Inferior parietal cortex (tissue), 1 donor: ENCODE results near the gene BEST3.

Experiments used
- DNase-seq: peaks from one replicate; pipeline ENCODE4 v3.0.0-alpha.2; 2016; ENCODE audit errors: extremely low spot score

BEST3 gene

DNA sequence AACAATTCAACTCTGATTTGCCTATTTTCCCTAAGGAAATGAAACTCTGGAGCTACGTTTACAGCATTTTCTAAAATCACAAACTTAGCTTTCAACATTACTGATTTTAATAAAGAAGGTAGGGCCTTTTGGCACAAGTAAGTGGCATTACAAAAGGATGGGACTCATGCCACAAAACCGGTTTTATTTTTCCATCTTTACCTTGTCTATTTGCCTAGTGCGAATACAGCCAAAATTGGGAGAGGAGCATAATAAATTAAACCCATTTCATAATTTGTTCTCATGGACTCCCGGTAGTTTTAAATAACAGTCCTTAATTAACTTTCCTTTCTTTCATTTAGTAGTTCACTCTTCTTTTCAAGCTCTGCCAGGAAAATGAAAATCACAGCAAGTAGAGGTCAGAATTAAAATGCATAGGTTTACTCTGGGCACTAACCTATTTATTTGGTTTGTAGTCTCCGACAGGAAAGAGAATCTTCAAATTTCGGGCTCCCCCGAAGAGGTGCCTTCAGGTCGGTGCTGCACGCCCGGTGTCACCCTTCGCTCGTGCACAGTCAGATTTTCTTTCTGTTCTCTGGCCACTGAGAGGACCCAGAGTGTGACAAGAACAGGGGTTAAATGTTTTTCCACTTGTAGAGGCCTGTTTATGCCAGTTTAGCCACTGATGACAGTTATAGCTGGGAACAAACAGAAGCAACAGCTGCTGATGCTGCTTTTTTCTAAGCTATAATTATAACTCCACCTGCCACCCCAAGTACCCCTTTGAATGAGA lies at the start of gene BEST3:
TSS of gene BEST3 (minus strand) at position 535 of the 772 bp plus-strand sequence. CDS start 1,505 bp downstream, outside the sequence.
- DNase-seq = no peak

- DNase-seq = no peak
These were observed 45.0 kb upstream of the BEST3 start for GRCh38 chr12:69744109-69744508.

GRCh38 chr12:69739287-69740191 lies 40.4 kb upstream of the BEST3 start:
- peak; percentile 45 for DNase-seq

DNA sequence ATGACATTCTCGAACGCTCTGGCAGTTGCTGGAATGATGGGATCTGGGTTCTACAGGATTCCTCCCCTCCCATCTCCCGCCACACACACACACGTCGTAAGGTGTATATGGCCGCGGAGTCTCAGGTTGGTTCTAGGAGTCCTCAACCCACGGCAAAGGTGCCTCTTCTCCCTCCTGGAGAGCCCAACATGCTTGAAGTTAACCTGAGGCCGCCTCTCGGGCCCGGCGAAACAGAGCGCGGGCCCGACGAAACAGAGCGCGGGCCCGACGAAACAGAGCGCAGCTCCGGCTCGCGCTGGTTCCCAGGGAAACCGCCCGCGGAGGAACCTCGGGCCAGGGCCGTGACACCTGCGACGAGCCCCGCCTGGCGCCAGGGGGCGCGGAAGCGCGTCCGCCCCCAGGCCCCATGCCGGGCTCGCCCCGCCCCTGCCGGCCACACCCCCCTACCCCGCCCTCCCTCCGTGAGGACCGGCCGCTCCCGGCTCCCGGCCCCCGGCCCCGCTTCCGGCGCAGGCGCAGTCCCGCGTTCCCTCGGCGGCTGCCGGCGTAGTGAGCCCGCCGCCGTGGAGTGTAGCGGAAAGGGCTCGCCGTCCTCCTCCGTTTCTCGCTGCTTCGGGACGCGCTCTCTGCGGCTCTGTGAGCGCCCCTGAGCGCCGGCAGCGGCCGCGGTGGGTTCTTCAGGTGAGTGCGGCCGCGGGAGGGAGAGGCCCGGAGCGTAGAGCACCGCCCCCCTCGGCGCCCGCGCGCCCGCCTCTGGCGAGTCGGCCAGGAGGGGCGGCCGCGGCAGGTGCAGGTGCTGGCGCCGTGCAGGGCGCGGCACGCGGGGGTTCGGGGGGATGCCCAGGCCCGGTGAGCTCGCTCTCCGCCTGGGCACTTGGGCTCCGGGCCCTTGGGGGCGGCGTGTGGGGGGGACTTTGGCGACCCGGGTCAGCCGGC lies 39.5 kb upstream of the BEST3 start, which contains the start of gene RAB3IP:
TSS of gene RAB3IP (plus strand) at position 510 of the 936 bp plus-strand sequence. CDS start 16,549 bp downstream, outside the sequence.
- peak; percentile 76 for DNase-seq

DNA sequence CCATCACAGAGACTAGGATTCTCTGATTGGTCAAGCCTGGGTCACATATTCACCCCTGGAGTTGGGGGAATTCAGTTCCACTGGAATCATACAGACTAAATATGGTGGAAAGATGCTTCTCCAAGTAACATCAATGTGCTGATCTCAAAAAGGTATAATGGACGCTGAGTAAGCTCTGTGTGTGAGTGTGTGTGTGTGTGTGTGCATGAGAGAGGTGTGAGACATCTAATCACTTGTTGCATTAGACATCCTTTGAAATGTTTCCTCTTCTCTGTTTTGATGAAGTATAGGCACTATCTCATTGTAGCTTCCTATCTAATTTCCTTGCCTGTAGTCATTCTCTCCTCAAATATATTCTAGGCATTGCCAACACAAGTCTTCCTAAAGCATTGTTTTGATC lies 34.5 kb upstream of the BEST3 start:
- DNase-seq = no peak

DNA sequence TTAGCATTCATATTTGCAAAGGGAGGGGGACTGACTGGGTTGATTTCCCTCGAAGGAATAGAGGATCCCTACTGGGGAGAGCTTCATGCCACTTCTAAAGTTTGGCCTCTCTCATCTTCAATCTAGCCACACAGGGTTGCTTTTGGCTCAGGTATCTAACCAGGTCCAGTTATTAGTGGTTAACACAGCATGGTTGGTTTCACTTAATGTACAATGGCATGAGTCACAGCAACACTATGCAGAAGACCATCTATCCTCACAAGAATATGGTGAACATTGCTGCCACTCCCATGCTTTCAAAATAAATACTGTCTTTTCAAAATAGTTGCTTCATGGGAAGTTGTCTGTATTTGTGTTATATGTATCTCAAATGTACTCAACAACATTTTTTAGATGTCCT lies 33.0 kb upstream of the BEST3 start:
- DNase-seq = no peak

DNA sequence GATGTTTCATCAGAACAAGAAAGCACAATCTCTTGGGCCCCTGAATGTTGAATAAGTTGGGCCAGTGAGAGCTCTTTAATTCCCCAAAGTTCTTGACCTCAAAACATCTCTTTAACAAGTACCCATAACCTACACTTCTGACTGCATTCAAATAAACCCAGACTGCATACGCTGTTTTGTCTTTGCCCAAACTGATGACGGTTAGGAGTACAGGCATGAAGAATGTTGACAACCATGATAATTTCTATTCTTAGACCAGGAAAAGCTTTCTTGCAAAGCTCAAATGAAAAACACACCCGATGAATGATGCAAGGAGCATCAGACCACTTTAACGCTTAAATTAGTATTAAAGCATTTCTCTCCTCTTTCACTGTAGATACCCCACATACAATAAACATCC lies 27.8 kb upstream of the BEST3 start:
- no peak for DNase-seq

DNA sequence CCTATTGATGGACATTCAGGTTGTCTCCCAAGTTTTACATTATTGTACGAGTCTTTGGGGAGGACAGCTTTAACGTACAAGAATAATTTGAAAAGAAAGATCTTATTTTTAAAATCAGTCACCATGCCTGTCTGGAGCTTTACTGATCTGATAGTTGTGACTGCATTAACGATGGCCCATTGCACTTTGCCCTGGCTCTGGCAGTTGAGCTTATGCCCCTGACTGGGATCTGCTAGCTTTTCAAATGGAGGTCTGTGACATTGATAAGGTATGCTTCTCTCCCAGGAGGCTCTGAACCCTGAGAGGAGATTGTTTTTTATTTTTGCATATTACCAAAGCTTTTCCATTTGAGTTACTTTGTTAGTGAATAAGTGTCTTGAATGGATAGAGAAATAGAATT lies 21.6 kb upstream of the BEST3 start:
- DNase-seq = no peak

DNA sequence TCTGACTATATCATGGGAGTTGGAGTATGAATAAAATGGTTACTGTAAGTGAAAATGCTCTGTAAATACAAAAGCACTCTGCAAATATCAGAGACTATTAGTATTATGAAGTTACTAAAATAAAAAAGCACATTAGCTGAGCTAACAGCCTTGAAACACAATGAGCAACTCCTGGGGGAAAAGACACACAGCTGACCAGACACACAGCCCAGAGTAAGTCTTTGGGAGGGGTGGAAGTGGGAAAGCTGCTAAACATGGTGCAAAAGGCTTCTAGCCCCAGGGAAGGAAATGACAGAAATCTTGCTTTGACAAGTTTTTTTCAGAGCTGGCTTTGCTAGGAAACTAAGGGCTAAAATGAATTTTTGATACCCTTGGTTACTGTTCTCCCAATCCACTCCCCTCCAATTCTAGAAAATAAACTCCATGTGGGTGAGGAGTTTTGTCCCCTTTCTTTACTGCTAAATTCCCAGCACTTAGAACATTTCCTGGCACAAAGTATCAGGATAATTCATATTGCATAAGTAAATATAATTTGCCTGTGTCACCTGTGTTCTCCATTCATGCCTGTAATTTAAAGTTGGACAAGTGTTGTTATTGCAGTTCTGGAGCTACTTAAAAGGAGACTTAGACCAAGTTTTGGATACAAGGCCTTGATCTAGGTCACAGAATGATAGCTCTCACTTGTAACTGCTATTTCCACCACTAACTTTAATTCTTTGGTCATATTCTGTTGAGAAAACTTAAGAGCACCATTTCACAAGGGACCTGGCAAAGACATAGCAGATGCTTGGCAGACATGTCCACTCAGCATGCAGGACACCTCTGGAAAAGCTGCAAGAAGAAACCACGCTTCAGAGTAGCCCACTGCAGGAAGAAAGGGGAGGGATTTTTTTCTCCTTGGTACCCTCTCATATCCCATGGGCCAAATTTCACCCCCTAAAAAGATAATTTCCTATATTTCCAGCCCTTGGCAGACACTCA lies 20.5 kb upstream of the BEST3 start:
- no peak for DNase-seq

- no peak for DNase-seq
These were observed 15.4 kb upstream of the BEST3 start for GRCh38 chr12:69714542-69714941.

DNA sequence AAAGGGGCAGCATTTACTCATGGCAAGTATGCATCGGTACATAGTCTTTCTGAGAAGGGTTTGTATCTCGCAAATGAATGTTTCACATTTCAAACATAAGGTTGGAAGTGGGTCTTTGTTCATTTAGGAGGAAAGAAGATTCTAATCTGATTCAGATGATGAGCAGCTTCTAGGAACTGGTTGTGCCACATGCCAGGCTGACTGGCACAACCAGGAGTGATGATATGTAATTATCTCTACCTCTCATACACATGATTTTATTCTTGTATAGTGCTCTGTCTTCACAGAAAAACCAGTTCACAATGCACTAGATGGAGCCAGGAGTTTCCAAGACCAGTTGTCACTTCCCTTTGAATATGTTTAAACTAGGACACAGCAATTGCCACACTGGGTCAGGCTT lies 13.7 kb upstream of the BEST3 start:
- DNase-seq = no peak

- DNase-seq = no peak
These were observed 9.5 kb upstream of the BEST3 start for GRCh38 chr12:69708649-69709048.

- DNase-seq = no peak
These were observed 5.3 kb upstream of the BEST3 start for GRCh38 chr12:69704357-69704756.

GRCh38 chr12:69703146-69703642 lies 4.1 kb upstream of the BEST3 start:
- DNase-seq = no peak

GRCh38 chr12:69701826-69702225 lies 2.7 kb upstream of the BEST3 start:
- DNase-seq = peak; percentile 35

GRCh38 chr12:69698054-69698453 lies 1.0 kb downstream of the BEST3 start:
- DNase-seq = no peak

DNA sequence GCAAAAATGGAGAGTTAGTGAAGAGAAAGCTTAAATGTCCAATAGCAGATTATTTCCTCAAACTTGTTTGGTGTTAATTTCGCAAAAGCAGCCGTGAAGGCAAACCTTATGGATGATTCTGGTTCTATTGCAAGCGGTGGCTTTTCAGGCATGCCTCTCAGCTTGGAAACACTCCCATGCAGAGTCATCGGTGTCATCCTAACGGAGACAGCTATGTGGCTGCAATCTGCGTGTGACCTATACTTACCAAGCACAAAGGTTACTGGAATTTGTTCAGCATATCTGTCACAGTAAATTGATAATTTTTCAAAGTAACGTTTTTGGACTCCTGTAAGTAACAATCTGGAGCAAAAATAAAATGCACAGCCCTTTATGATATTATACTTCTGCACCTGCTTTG lies 5.0 kb downstream of the BEST3 start:
- DNase-seq = no peak

DNA sequence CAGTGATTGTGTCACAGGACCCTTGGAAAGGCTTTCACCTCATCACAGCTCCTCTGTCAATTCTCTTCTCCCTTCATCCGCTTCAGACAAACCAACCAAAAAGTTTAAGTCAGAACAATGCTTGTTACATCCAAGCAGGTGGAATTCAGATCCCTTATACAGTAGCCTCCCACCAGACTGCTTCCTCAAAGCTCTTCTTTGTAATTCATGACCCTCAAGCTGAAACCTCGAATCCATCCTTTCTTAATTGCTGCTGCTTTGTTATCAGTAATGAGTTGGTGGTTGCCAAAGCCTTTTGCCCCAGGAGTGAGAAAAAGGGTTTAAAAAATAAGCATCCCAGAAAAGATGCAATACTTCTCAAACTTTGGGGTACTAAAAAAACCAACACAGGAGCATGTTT lies 9.5 kb downstream of the BEST3 start:
- DNase-seq = no peak

GRCh38 chr12:69688471-69689427 lies 10.4 kb downstream of the BEST3 start:
- DNase-seq = no peak
